WTC11 (cell line): Measurements from ENCODE around the gene CEP131.

Source experiments
- CREB1 ChIP-seq: sonication (generic); formaldehyde crosslinking; IDR thresholded peaks from 2 replicates; pipeline ENCODE4 v1.8.0; 2023; ENCODE audit warnings: mild to moderate bottlenecking, missing genetic modification reagents
- CTCF ChIP-seq: fragments of 200-600 bp; IDR thresholded peaks from 2 replicates; pipeline ENCODE4 v1.8.0; 2022; ENCODE audit warnings: antibody characterized with exemption
- HMGXB4 ChIP-seq: sonication (generic); formaldehyde crosslinking; IDR thresholded peaks from 2 replicates; pipeline ENCODE4 v1.8.1; 2023; ENCODE audit warnings: mild to moderate bottlenecking, moderate library complexity, missing genetic modification reagents
- RELA ChIP-seq: sonication (generic); formaldehyde crosslinking; IDR thresholded peaks from 2 replicates; pipeline ENCODE4 v1.8.1; 2022; ENCODE audit warnings: missing genetic modification reagents, mild to moderate bottlenecking, borderline replicate concordance
- SMAD4 ChIP-seq: sonication (generic); formaldehyde crosslinking; IDR thresholded peaks from 2 replicates; pipeline ENCODE4 v1.8.0; 2022; ENCODE audit warnings: mild to moderate bottlenecking, missing genetic modification reagents
- SOX15 ChIP-seq: fragments of 250-450 bp; sonication (Bioruptor Pico); IDR thresholded peaks from 2 replicates; pipeline ENCODE4 v1.9.0; 2021; ENCODE audit warnings: mild to moderate bottlenecking
- SP1 ChIP-seq: sonication (generic); formaldehyde crosslinking; conservative IDR thresholded peaks from 2 replicates; pipeline ENCODE4 v1.8.1; 2022; ENCODE audit warnings: missing genetic modification reagents
- USF2 ChIP-seq: sonication (generic); formaldehyde crosslinking; IDR thresholded peaks from 2 replicates; pipeline ENCODE4 v1.8.1; 2023; ENCODE audit warnings: mild to moderate bottlenecking, missing genetic modification reagents, moderate library complexity
- ZNF138 ChIP-seq: sonication (generic); formaldehyde crosslinking; conservative IDR thresholded peaks from 2 replicates; pipeline ENCODE4 v1.8.1; 2022; ENCODE audit warnings: mild to moderate bottlenecking, moderate library complexity, missing genetic modification reagents
- TF ChIP-seq, protein P1 (sequence below): sonication (generic); formaldehyde crosslinking; IDR thresholded peaks from 2 replicates; pipeline ENCODE4 v1.8.0; 2022; ENCODE audit warnings: mild to moderate bottlenecking, missing genetic modification reagents

DNA sequence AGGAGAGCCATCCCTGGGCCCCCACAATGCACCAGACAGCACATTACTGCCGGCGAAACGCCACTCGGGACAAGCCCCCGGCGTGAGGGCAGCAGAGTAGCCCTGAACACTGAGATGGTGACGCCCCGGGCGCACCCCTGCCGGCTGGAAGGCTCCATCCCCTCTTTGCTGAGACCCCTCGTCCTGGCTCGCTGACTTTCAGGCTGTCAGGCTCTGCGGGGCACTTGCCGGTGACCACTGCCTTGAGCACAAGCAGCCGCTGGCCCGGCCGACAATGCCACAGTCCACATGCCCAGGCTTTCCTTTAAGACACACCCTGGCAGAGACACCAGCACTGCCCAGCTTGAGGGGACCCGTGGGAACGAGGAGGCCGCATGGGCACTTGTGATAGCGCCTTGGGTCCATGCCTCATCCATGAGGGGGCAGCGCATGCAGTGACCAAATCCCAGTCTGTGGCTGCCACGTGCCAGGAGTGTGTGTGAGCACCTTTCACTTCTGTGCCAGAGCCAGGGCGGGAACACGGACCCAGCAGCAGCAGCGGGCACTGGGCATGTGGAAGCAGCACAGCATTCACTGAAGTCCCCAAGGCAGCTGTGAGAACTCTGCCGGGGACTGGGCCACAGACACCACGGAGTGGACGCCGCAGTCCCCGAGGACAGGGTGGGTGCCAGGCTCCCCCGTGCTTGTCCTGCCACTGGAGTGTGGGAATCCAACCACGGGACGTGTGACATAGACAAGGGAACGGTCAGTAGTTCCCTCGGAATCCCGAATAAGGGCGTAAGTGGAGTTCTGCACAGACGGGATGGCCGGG is 40.8 kb upstream of the CEP131 start:
- TF ChIP-seq CTCF (no peak), USF2 (CRISPR knock-in tag) (no peak), HMGXB4 (CRISPR knock-in tag) (no peak), SP1 (CRISPR knock-in tag) (no peak), SOX15 (no peak), CREB1 (CRISPR knock-in tag) (no peak), RELA (CRISPR knock-in tag) (no peak), SMAD4 (no peak), ZNF138 (CRISPR knock-in tag) (no peak)
- TF ChIP-seq, protein P1, sequence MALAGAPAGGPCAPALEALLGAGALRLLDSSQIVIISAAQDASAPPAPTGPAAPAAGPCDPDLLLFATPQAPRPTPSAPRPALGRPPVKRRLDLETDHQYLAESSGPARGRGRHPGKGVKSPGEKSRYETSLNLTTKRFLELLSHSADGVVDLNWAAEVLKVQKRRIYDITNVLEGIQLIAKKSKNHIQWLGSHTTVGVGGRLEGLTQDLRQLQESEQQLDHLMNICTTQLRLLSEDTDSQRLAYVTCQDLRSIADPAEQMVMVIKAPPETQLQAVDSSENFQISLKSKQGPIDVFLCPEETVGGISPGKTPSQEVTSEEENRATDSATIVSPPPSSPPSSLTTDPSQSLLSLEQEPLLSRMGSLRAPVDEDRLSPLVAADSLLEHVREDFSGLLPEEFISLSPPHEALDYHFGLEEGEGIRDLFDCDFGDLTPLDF (CRISPR knock-in tag) = no peak
